Measurements from ENCODE around the gene MUSK. TPM values are rescaled to one million over a fixed set of nuclear protein-coding genes. Genes with fewer than 3 reads are reported as not detected.

Gene MUSK
- polyA plus RNA-seq, 6 donors from 2014 or later: not detected

DNA sequence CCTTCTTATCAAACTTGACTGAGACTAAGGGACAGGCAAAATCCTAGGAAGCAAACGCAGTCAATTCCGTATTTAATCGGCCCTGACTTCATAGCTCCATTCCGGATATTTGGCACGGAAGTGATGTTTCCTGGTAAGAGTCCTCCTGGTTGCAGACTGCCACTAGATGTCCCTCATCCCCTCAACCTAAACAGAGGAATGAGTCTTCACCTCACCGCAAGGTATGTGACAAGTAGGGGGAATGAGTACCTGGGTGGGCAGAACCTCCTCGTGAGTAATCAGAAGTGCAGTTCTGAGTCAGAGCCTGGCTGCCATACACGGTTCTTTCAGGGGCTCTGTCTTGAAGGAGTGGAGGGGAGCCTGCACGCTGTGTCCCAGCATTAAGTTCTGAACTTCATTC lies 173.6 kb downstream of the MUSK start:
- ATAC-seq (ENCODE audit: low read depth in 2 of 2): no peak
- H3K4me1 Mint-ChIP-seq: no peaks in the 10 kb centered on the region

DNA sequence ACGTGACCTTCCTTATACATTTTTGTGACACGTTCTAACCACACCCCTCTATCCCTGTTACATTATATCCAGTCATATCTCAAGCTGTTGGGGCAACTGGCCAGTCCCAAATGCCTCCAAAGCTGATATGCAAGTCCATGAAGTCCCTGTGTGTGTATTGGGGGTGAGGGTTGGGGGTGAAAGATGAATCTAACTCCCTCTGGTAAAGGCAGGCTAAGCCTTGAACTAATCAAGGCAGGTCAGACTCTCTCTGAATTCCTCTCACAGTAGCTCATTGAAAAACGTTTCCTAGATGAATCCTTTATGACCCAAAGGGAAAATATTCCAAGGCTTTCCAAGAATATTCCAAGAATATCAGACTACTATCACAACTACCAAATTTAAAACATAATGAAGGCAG lies 174.4 kb downstream of the MUSK start:
- Mint-ChIP-seq H3K4me3 (no peak overlapping the region), H3K4me1 (no peaks in the 10 kb centered on the region), H3K9me3 (peaks cover 0 to 5% (median 1%) of the 10 kb centered on the region in 7 donors), H3K36me3 (no peaks in the 10 kb centered on the region), H3K27me3 (peaks cover 0 to 4% (median 0%) of the 10 kb centered on the region in 3 donors), H3K27ac (no peak overlapping the region)
- DNase-seq (no peak), ATAC-seq (ENCODE audit: low read depth in 2 of 2) (no peak)

More for the DNA sequence above, 173.6 kb downstream of the MUSK start:
- peaks cover 0 to 5% (median 1%) of the 10 kb centered on the region in 7 donors for H3K9me3 Mint-ChIP-seq
- no peak overlapping the region for H3K4me3 Mint-ChIP-seq
- peaks cover 0 to 4% (median 0%) of the 10 kb centered on the region in 3 donors for H3K27me3 Mint-ChIP-seq
- no peak overlapping the region for H3K27ac Mint-ChIP-seq
- DNase-seq: no peak
- no peaks in the 10 kb centered on the region for H3K36me3 Mint-ChIP-seq

DNA sequence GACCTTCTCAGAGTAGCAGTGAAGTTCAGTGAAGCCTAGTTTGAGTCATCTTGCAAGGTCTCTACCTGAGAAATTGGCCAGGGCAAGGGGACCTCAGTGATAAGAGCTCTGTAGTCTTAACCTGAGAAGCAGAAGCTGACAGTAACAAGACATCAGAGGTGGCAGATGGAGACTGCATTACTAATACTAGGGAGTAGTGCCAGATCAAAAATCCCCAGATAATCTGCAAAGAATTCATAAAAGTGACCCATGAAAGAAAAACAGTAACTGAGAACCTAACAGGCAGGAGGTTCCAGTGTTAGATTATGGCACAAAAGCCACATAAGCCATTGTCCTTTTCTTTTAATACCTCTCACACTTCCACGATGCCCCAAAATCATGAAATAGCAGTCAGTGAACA lies 175.5 kb downstream of the MUSK start:
- H3K36me3 Mint-ChIP-seq: no peaks in the 10 kb centered on the region
- ATAC-seq (ENCODE audit: low read depth in 2 of 2) (no peak), DNase-seq (no peak)
- peaks cover 0 to 4% (median 0%) of the 10 kb centered on the region in 3 donors for H3K27me3 Mint-ChIP-seq
- H3K4me3 Mint-ChIP-seq: no peak overlapping the region
- no peak overlapping the region for H3K27ac Mint-ChIP-seq
- H3K9me3 Mint-ChIP-seq: peaks cover 0 to 5% (median 1%) of the 10 kb centered on the region in 7 donors
- no peaks in the 10 kb centered on the region for H3K4me1 Mint-ChIP-seq

DNA sequence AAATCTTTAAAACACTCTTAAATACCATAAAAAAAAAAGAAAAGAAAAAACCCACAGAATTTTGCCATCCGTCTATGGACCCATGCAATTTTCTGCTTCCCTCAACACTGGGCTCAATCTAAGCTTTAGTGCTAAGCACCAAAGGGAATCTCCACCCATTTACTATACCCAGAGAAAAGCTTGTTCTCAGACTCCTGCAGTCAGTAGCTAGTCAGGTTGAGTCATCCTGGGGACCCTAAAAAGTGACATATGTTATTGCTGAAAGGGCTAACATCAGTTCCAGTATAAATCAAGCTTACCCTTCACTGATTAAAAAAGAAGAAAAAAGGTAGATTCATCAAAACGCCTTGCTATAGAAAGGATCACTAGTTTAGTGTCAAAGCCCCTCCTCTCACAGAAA lies 177.6 kb downstream of the MUSK start:
- H3K4me1 Mint-ChIP-seq: no peaks in the 10 kb centered on the region
- no peak overlapping the region for H3K27ac Mint-ChIP-seq
- H3K36me3 Mint-ChIP-seq: no peaks in the 10 kb centered on the region
- DNase-seq (no peak), ATAC-seq (ENCODE audit: low read depth in 2 of 2) (no peak)
- peaks cover 0 to 2% (median 0%) of the 10 kb centered on the region in 7 donors for H3K9me3 Mint-ChIP-seq
- no peaks in the 10 kb centered on the region for H3K27me3 Mint-ChIP-seq
- no peak overlapping the region for H3K4me3 Mint-ChIP-seq

DNA sequence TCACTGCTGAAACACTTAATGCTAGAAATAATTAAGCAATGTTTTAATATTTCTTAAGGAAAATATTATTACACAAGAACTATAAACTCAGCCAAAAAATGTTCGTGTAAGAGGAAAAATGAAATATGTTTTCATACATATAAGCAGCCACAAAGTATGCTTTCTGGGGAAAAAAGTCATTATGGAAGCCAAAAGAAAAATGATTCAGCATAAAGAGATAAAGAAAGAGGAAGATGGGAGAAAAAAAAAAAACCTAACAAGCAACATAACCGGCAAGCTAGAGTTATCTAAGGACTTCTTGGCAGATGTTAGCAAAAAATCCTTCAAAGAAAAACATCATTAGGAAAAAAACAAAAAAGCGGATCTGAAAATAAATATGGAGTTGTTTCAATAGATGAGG lies 179.1 kb downstream of the MUSK start:
- DNase-seq (no peak), ATAC-seq (ENCODE audit: low read depth in 2 of 2) (no peak)
- Mint-ChIP-seq H3K9me3 (peaks cover 0 to 2% (median 0%) of the 10 kb centered on the region in 7 donors), H3K4me1 (no peaks in the 10 kb centered on the region), H3K27me3 (no peaks in the 10 kb centered on the region), H3K4me3 (no peak overlapping the region), H3K27ac (no peak overlapping the region), H3K36me3 (no peaks in the 10 kb centered on the region)

DNA sequence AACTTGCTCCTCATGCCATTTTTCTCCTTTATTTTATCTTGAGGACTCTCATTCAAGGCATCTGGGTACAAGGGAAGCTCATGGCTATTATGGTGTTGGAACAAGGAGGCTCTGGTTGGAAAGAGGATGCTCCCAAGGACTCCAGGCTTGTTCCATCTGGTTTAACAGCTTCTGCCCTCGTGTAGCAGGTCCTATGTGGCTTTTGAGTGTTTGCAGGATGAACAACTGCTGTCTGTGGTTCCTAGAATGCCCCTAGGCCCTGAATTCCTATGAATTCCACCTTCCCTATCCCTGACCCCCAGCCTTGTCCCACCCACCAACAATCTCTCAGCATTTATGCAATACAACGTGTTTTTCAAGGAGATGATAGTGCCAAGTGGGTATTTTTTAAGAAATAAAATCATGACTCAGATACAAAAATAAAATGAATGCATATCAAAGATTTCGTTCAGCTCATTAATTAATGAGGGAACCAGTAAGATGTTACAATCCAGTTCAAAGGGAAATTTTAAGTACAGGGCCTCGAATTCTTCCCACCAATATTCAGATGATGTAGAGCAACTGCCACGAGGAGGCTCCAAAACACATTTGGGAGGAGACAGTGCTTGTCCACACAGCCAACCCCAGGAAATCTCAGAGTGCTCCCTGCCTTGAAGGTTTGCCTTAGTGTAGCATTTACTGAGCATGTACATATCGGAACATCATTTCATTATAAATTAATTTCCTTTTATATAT lies 182.0 kb downstream of the MUSK start:
- Mint-ChIP-seq H3K9me3 (peaks cover 3 to 12% (median 8%) of the 10 kb centered on the region in 7 donors), H3K4me3 (no peak overlapping the region), H3K27me3 (no peaks in the 10 kb centered on the region), H3K27ac (no peak overlapping the region), H3K4me1 (no peaks in the 10 kb centered on the region), H3K36me3 (no peaks in the 10 kb centered on the region)
- ATAC-seq (ENCODE audit: low read depth in 2 of 2) (no peak), DNase-seq (no peak)

Other genes starting within 250 kb of the MUSK start
- gene SVEP1, start 89.0 kb upstream of the MUSK start, polyA plus RNA-seq (ENCODE audit: low read depth in 6 of 6): not detected